NB4 (cell line): ENCODE measurements around the gene MXRA7.
A peak's percentile ranks its signal among the peaks of the same experiment; 100 is the strongest.

Experiments used
- DNase-seq: peaks from one replicate; pipeline ENCODE4 v3.0.0; 2010; ENCODE audit warnings: low read depth
- H3K4me3 ChIP-seq: one replicate; pipeline ENCODE4 v1.5.1; 2011; ENCODE audit warnings: mild to moderate bottlenecking, low read depth, low read length, moderate library complexity
- MYC ChIP-seq: IDR thresholded peaks from 2 replicates; pipeline ENCODE4 v1.6.1; 2011; ENCODE audit warnings: low read depth, low read length
- POLR2A ChIP-seq: IDR thresholded peaks from 2 replicates; pipeline ENCODE4 v1.6.1; 2011; ENCODE audit warnings: mild to moderate bottlenecking; ENCODE audit not compliant: insufficient read length; ENCODE audit errors: extremely low read depth
- TF ChIP-seq, protein P1 (sequence below): IDR thresholded peaks from one replicate; pipeline ENCODE4 v1.5.1; 2012; ENCODE audit warnings: low read depth, low read length
- TF ChIP-seq, protein P2 (sequence below): IDR thresholded peaks from 2 replicates; pipeline ENCODE4 v1.6.1; 2011; ENCODE audit warnings: low read depth, low read length

Gene MXRA7

DNA sequence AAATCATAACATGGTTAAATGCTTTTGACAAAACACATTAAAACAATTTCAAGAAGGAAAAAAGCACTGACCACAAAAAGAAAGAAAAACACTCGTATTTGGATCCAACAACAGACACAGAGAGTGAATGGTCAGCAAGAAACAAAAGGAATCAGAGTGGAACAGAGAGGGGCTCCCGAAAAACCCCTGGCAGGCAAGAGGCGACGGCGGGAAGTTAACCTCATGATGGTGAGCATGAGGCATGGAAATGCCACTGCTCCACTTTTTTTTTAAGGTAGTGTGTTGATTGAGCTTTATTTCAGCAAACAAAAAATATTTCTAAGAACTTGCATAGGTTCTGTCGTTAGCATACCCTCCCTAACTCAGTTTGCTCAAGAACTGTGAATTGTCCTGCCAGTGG is 35.1 kb downstream of the MXRA7 start:
- TF ChIP-seq, protein P1, sequence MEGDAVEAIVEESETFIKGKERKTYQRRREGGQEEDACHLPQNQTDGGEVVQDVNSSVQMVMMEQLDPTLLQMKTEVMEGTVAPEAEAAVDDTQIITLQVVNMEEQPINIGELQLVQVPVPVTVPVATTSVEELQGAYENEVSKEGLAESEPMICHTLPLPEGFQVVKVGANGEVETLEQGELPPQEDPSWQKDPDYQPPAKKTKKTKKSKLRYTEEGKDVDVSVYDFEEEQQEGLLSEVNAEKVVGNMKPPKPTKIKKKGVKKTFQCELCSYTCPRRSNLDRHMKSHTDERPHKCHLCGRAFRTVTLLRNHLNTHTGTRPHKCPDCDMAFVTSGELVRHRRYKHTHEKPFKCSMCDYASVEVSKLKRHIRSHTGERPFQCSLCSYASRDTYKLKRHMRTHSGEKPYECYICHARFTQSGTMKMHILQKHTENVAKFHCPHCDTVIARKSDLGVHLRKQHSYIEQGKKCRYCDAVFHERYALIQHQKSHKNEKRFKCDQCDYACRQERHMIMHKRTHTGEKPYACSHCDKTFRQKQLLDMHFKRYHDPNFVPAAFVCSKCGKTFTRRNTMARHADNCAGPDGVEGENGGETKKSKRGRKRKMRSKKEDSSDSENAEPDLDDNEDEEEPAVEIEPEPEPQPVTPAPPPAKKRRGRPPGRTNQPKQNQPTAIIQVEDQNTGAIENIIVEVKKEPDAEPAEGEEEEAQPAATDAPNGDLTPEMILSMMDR = no peak
- no peak for TF ChIP-seq POLR2A
- TF ChIP-seq MYC = no peak
- TF ChIP-seq, protein P2, sequence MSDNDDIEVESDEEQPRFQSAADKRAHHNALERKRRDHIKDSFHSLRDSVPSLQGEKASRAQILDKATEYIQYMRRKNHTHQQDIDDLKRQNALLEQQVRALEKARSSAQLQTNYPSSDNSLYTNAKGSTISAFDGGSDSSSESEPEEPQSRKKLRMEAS = no peak

DNA sequence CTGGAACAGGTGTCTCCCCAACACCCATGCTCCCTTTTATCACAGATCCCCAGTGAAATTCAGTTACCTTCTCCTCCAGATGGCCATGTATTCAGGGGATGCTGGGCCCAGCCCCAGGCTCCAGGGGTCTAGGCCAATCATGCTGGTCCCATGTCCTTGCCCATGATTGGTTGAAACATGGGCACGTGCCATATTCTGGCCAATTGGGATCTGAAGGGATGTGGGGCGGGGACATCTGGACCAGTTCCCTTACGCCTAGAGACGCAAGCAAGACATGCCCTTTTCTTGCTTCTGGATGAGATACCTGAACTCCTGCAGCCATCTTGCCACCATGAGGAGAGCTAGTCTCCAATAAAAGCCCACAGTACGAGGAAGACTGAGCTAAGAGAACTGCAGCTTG is 36.2 kb downstream of the MXRA7 start:
- DNase-seq = no peak
- no peak overlapping the region for H3K4me3 ChIP-seq
- TF ChIP-seq POLR2A (no peak), MYC (no peak)
- TF ChIP-seq, protein P1 = no peak
- TF ChIP-seq, protein P2 = no peak

More for the DNA sequence above, 35.1 kb downstream of the MXRA7 start:
- DNase-seq = no peak
- no peak overlapping the region for H3K4me3 ChIP-seq

DNA sequence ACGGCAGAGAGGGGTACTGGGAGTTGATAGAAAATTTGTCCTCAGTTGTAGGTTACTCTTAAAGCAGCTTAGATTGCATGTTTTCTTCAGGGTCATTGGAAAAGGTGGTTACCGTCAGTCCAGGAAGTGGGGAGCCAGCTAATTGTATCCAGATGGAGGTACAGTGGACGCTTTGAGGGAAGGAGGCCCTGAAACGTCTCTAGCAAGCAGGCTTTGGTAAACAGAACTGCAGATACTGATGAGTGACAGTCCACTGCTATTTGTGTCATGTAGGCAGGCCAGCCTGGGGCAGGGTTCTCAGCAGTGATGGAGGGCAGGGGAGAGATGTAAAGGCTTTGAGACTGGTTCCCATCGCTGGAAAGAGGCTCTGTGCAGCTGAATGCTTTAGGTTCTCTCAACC is 37.0 kb downstream of the MXRA7 start:
- TF ChIP-seq MYC = no peak
- no peak for TF ChIP-seq POLR2A
- TF ChIP-seq, protein P2 = no peak
- TF ChIP-seq, protein P1 = no peak
- no peak overlapping the region for H3K4me3 ChIP-seq
- no peak for DNase-seq

DNA sequence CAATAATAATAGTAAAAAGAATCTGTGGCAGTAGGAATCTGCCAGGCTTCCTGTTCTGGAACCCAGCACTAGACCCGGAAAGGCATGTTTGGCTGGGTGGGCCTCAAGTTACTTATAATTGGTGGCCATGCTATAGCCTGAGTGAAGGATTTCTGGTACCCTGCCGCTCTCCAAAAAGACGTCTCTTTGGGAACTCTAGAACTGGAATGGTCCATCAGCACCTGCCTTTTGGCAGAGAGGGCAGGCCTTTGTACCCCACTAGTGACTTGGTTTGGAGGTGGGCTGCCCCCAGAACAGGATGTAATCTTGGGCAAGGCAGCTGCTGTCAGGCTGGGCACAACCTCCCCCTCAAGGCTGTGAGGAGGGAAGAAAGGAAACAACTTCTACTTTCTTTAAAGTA is 37.9 kb downstream of the MXRA7 start:
- peak overlapping the region; percentile 93 for H3K4me3 ChIP-seq
- TF ChIP-seq POLR2A (no peak), MYC (no peak)
- TF ChIP-seq, protein P1 = no peak
- TF ChIP-seq, protein P2 = no peak
- no peak for DNase-seq

DNA sequence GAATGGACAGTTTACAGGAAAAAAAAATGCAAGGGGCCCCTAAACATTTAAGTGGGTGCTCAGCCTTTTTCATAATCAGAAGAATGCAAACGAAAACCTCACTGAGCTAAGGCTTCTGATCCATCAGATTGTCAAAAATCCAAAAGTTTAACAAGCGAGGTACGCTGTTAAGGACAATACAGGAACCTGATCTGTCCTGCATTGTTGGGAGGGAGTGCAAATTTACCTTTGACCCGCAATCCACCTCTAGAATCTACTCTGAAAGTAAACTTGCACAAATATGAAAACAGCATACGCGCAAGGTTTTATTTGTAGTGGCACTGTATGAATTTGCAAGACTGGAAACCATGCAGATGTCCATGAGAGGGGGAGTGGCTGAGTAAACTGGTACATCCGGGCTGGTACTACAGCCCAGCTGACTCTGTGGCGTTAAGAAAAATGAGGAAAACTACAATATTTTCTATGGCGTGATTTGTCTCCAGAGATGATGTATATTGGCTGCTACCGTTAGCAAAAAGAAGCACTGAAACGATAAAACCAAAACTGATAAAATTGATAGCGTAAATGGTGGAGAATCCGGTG is 38.4 kb downstream of the MXRA7 start:
- DNase-seq = no peak
- H3K4me3 ChIP-seq = peak overlapping the region; percentile 93
- TF ChIP-seq, protein P1 = no peak
- TF ChIP-seq MYC = no peak
- no peak for TF ChIP-seq POLR2A
- TF ChIP-seq, protein P2 = no peak

DNA sequence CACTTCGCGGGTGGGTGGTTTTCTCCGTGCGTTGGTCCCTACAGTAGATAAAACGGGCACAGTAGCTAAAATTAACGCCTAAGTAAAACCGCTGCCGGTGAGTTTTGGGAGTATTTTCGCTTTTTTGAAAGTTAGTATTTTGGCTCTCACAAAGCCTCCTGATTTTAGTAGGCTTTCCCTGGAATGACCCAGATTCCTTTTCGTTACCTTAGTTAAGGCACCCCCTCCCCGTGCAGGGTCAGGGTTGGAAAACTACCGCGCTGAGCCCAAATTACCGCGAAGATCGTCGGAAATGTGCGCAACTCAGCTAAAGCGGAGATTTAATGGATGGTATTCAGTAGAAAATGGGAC is 38.9 kb downstream of the MXRA7 start:
- H3K4me3 ChIP-seq = peak overlapping the region; percentile 93
- TF ChIP-seq POLR2A (peak; percentile 76), MYC (no peak)
- TF ChIP-seq, protein P2 = 0 out of 2 replicates have a peak, but pooled peaks have one; percentile 17
- TF ChIP-seq, protein P1 = no peak
- no peak for DNase-seq
